Non-pigmented ciliary epithelial cell (primary cell): ENCODE data around the gene SEPTIN3.
"Not testable (repeated sequence)": the region's sequence is repeated elsewhere in the genome, so short reads cannot be mapped to it uniquely, and the experiment has no call there.

ENCODE experiments used
- DNase-seq: peaks from one replicate; pipeline ENCODE4 v3.0.0-alpha.2; 2010; ENCODE audit warnings: low read depth

Gene SEPTIN3

GRCh38 chr22:41943661-41944209 lies 25.5 kb upstream of the SEPTIN3 start:
- DNase-seq, result no peak

- DNase-seq, result peak; percentile 60
These were observed 22.4 kb upstream of the SEPTIN3 start, which contains the start of gene CENPM for GRCh38 chr22:41946629-41947423. TSS of gene CENPM (minus strand) at chr22:41947152. CDS start at chr22:41947076, 76 bp downstream.

DNA sequence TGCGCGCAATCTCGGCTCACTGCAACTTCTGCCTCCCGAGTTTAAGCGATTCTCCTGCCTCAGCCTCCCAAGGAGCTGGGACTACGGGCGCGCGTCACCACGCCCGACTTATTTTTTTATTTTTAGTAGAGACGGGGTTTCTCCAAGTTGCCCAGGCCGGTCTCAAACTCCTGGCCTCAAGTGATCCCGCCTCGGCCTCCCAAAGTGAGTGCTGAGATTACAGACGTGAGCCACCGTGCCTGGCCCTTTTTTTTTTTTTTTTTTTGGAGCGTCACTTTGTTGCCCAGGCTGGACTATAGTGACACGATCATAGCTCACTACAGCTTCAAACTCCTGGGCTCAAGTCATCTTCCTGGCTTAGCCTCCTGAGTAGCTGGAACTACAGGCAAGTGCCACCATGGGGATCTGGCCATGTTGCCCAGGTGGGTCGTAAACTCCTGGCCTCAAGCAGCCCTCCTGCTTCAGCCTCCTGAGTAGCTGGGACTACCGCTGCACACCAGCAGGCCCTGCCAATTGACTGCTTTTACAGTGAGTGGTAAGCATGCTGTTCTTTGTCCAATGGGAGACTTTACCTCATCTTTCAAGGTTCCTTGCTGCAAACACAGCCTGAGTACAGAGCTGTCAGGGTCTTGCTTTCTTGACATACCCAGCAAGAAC lies 21.7 kb upstream of the SEPTIN3 start:
- no peak for DNase-seq

- DNase-seq, result no peak
These were observed 21.1 kb upstream of the SEPTIN3 start for GRCh38 chr22:41948142-41948541.

- not testable (repeated sequence) for DNase-seq
These were observed 20.3 kb upstream of the SEPTIN3 start for GRCh38 chr22:41948928-41949296.

GRCh38 chr22:41949297-41949965 lies 19.8 kb upstream of the SEPTIN3 start:
- DNase-seq, result no peak

GRCh38 chr22:41951898-41952474 lies 17.3 kb upstream of the SEPTIN3 start, which contains the start of gene SMIM45:
TSS of gene SMIM45 (plus strand) at chr22:41952150.
- no peak for DNase-seq

DNA sequence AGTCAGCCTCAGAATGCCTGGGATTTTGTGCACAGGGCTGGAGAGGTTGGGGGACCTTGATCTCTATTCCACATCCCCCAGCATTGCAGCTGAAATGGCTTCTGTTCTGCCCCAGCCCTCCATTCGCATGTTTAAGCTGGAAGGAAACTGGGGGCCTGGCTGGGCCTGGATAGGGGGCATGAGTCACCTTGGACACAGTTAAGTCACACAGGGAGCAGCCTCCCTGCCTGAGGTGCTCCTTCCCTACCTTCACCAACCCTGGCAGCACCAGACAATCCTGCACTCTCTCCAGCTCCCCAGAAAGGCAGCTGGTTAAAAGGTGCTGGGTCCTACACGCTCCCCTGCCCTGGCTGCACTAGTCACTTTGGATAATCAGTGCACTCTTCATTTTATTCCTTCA lies 16.5 kb upstream of the SEPTIN3 start:
- no peak for DNase-seq

DNA sequence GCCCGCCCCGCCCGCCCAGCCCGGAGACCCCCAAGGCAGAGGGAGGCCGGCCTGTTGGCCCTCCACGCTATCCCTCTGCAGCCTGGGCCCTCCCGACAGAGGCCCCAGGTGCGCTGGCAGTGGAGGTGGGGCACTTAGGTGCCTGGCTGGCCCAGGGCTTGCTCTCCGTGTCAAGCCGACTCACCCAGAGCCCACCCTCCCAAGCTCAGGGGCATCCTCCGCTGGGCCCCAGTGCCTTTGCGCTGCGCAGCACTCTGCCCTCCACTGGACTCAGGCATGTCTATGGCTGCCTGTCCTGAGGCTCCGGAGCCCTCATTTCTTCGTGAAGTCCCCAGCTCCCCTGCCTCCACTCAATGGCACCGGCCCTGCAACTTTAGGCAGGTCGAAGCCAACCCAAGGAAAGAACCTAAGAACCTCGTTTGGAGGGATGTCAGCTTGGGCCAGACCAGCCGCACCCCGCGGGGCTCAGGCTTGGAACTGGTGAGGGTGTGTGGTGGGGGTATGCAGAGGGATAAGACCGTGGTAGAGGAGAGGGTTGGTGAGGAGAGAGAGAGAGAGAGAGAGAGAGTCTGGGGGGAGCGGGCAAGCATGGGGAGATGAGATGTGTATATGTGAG lies 11.2 kb upstream of the SEPTIN3 start:
- no peak for DNase-seq

DNA sequence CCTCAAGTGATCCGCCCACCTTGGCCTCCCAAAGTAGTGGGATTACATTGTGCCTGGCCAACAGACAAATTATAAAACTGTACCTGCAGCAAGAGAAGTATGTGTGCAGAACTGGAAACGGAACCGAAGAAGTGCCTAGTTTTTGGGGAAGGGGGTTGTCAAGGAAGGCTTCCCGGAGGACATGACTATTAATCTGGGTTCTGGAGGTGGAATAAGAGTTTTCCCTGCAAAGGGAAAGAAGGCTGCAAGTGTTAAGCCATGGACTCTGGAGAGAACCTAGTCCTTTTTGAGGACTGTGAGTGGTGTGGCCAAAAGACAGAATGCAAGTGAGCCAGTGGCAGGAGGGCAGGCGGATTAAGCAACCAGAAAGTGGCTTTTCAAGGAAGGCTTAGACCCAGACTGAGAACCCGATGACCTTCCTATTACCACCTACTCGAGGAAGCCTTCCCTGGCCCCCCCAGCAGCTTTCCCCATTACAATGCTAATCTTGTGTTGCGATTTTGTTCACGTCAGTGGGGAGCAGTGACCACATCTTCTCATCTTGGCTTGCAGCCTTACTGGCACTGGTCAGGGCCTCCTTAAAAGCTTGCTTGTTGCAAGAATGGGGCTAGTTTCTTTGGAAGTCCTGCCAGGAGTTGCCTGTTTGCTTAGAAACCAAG lies 5.7 kb upstream of the SEPTIN3 start:
- DNase-seq, result no peak

- DNase-seq, result no peak
These were observed 5.1 kb upstream of the SEPTIN3 start for GRCh38 chr22:41964112-41964491.

GRCh38 chr22:41966225-41966606 lies 3.0 kb upstream of the SEPTIN3 start:
- DNase-seq, result no peak

DNA sequence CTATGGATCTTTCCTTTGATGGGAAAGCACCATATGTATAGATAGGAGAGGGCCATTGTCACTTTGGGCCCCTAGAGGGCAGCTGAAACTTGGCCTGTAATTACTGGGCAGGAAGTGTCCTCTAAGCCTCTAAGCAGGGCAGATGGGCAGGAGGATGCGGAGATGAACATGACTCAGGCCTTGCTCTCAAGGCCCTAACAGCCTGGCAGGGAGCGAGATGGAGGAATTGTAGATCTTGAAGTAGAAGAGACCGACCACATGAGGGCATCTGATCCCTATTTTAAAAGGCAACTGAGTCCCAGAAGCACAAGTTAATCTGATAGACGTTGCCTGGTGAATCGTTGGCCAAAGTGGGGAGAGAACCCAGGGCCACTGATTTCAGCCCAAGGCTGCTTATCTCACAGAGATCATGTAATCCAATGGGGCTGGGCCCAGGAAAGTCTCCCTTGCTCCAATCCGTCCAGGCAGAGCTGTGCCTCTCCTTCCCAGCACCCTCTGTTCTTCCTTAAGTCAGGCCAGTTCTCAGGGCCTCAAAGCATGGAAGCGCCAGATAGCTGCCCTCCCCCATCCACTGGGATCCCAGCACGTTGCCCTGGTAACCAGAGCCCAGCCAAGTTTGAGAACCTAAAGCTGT lies 2.5 kb upstream of the SEPTIN3 start:
- peak; percentile 71 for DNase-seq

- no peak for DNase-seq
These were observed 642 bp upstream of the SEPTIN3 start for GRCh38 chr22:41968601-41969000.

- DNase-seq, result no peak
These were observed 1.4 kb downstream of the SEPTIN3 start for GRCh38 chr22:41970601-41971000.

- no peak for DNase-seq
These were observed 2.2 kb downstream of the SEPTIN3 start for GRCh38 chr22:41971431-41971830.

- no peak for DNase-seq
These were observed 5.5 kb downstream of the SEPTIN3 start for GRCh38 chr22:41974691-41975290.

- DNase-seq, result no peak
These were observed 6.2 kb downstream of the SEPTIN3 start for GRCh38 chr22:41975299-41976069.

- no peak for DNase-seq
These were observed 7.0 kb downstream of the SEPTIN3 start for GRCh38 chr22:41976070-41976901.
